Esophagus squamous epithelium (tissue), 4 donors: ENCODE measurements around the gene RBMS3.

Source experiments
- CTCF ChIP-seq, 6 experiments: fragments of 450-650 bp in 4 of 6; fragments of 200-600 bp in 2 of 6; sonication (generic) in 2 of 6; IDR thresholded peaks; one replicate each; pipeline ENCODE4 v1.5.1; 2016 to 2019; ENCODE audit warnings: antibody characterized with exemption in 6 of 6, mild to moderate bottlenecking in 4 of 6, moderate library complexity in 4 of 6
- POLR2A ChIP-seq, 4 donors: fragments of 450-650 bp; IDR thresholded peaks; one replicate each; pipeline ENCODE4 v1.6.1; 2017; ENCODE audit warnings: antibody characterized with exemption in 4 of 4, mild to moderate bottlenecking in 4 of 4, moderate library complexity in 3 of 4

- TF ChIP-seq CTCF (IDR thresholded peaks at IDR 0.05) (no peak), POLR2A (IDR thresholded peaks at IDR 0.05) (no peak)
These were observed 53.8 kb downstream of the RBMS3 start for GRCh38 chr3:29334706-29335105.
